SK-N-SH (cell line): ENCODE results near the gene NUP50. TPM values are rescaled to one million over a fixed set of nuclear protein-coding genes. Genes with fewer than 3 reads are reported as not detected.
A peak's percentile ranks its signal among the peaks of the same experiment; 100 is the strongest.

Experiments
- CTCF ChIA-PET: fragments of 300-600, 350-600 bp; formaldehyde crosslinking; extraction: SDS; loops from one replicate; lab custom pipeline; 2021; lab: Yijun Ruan, JAX
- POLR2A ChIA-PET: fragments of 350-600 bp; sonication (Branson Sonifier 250); formaldehyde crosslinking; extraction: SDS; loops from one replicate; lab custom pipeline; 2020; ENCODE audit warnings: antibody characterized with exemption, inconsistent platforms; lab: Yijun Ruan, JAX
- DNase-seq: peaks from one replicate; pipeline ENCODE4 v3.0.0; 2012
- H2AFZ ChIP-seq: fragments of 200-600 bp; sonication (generic); 2 replicates; pipeline ENCODE4 v1.8.1; 2016; ENCODE audit warnings: antibody characterized with exemption, mild to moderate bottlenecking, low read depth
- H3F3A ChIP-seq: fragments of 200-600 bp; sonication (generic); replicated peaks from 2 replicates; pipeline ENCODE3; 2016; ENCODE audit warnings: antibody characterized with exemption, mild to moderate bottlenecking; ENCODE audit not compliant: insufficient read depth
- H3K27ac ChIP-seq, 2 experiments: fragments of 200-500 bp in 1 of 2; fragments of 200-600 bp in 1 of 2; sonication (Bioruptor generic) in 1 of 2; sonication (generic), shearing (Covaris generic) in 1 of 2; 2 replicates each; pipeline versions ENCODE4 v1.5.1 to v1.6.1; 2014 to 2016; ENCODE audit warnings: low read depth in 2 of 2, inconsistent platforms in 1 of 2, low read length in 1 of 2, mild to moderate bottlenecking in 1 of 2, mixed read lengths in 1 of 2
- H3K27me3 ChIP-seq: fragments of 200-600 bp; sonication (generic), shearing (Covaris generic); 2 replicates; pipeline ENCODE4 v1.6.1; 2016; ENCODE audit warnings: mixed run types; ENCODE audit not compliant: insufficient read depth
- H3K36me3 ChIP-seq, 2 experiments: fragments of 200-500 bp in 1 of 2; fragments of 200-600 bp in 1 of 2; sonication (Bioruptor generic) in 1 of 2; sonication (generic) in 1 of 2; replicated peaks in 1 of 2; 2 replicates each; pipeline versions ENCODE3 to v1.5.1; 2014 to 2016; ENCODE audit warnings: low read length in 1 of 2, mild to moderate bottlenecking in 1 of 2; ENCODE audit not compliant: insufficient read depth in 2 of 2, control insufficient read depth in 1 of 2
- H3K4me1 ChIP-seq, 2 experiments: fragments of 200-500 bp in 1 of 2; fragments of 200-600 bp in 1 of 2; sonication (Bioruptor generic) in 1 of 2; sonication (generic), shearing (Covaris generic) in 1 of 2; 2 replicates each; pipeline versions ENCODE4 v1.5.1 to v1.6.1; 2014 to 2016; ENCODE audit warnings: low read depth in 1 of 2, low read length in 1 of 2, mixed run types in 1 of 2; ENCODE audit not compliant: insufficient read depth in 2 of 2, control insufficient read depth in 1 of 2
- H3K4me2 ChIP-seq: fragments of 200-600 bp; sonication (generic), shearing (Covaris generic); 2 replicates; pipeline ENCODE4 v1.6.1; 2017; ENCODE audit warnings: mixed run types
- H3K4me3 ChIP-seq, 2 experiments: fragments of 200-500 bp in 1 of 2; fragments of 200-600 bp in 1 of 2; sonication (Bioruptor generic) in 1 of 2; sonication (generic), shearing (Covaris generic) in 1 of 2; 2 replicates each; pipeline versions ENCODE4 v1.5.1 to v1.8.1; 2014 to 2016; ENCODE audit warnings: low read depth in 2 of 2, inconsistent platforms in 1 of 2, low read length in 1 of 2, mild to moderate bottlenecking in 1 of 2, mixed read lengths in 1 of 2, moderate library complexity in 1 of 2
- H3K79me2 ChIP-seq: fragments of 200-600 bp; sonication (generic); 2 replicates; pipeline ENCODE4 v1.8.1; 2017; ENCODE audit warnings: mild to moderate bottlenecking; ENCODE audit not compliant: insufficient read depth
- H3K9ac ChIP-seq: fragments of 200-600 bp; sonication (generic); 2 replicates; pipeline ENCODE4 v1.6.1; 2017; ENCODE audit warnings: mixed run types
- H3K9me2 ChIP-seq: fragments of 200-600 bp; sonication (generic); 2 replicates; pipeline ENCODE4 v1.6.1; 2017; ENCODE audit warnings: mixed run types
- H3K9me3 ChIP-seq: fragments of 200-600 bp; sonication (generic); 2 replicates; pipeline ENCODE4 v1.6.1; 2017; ENCODE audit warnings: mixed run types, mild to moderate bottlenecking, moderate library complexity
- H4K20me1 ChIP-seq: fragments of 200-600 bp; sonication (generic); 2 replicates; pipeline ENCODE4 v1.6.1; 2017; ENCODE audit warnings: mild to moderate bottlenecking, mixed run types; ENCODE audit not compliant: insufficient read depth
- CHD2 ChIP-seq: fragments of 150-350 bp; IDR thresholded peaks from 2 replicates; pipeline ENCODE4 v1.6.1; 2018; ENCODE audit warnings: low read length; ENCODE audit not compliant: partially characterized antibody
- CTCF ChIP-seq: fragments of 200-600 bp; sonication (generic); IDR thresholded peaks from 2 replicates; pipeline ENCODE4 v1.6.1; 2017; ENCODE audit warnings: antibody characterized with exemption, mild to moderate bottlenecking, moderate library complexity
- ELF1 ChIP-seq: IDR thresholded peaks from 2 replicates; pipeline ENCODE4 v1.4.0; 2012
- EP300 ChIP-seq, 2 experiments: IDR thresholded peaks; 2 replicates each; pipeline versions ENCODE4 v1.4.0 to v1.6.1; 2012; ENCODE audit warnings: borderline replicate concordance in 1 of 2, low read depth in 1 of 2, low read length in 1 of 2
- EZH2phosphoT487 ChIP-seq: fragments of 200-600 bp; sonication (generic); IDR thresholded peaks from 2 replicates; pipeline ENCODE4 v1.6.1; 2017; ENCODE audit warnings: low read depth, mixed run types, mild to moderate bottlenecking, antibody characterized with exemption, moderate library complexity, borderline replicate concordance
- FOSL2 ChIP-seq: IDR thresholded peaks from 2 replicates; pipeline ENCODE4 v1.4.0; 2012; ENCODE audit warnings: low read depth, mild to moderate bottlenecking, moderate library complexity, borderline replicate concordance
- GABPA ChIP-seq: IDR thresholded peaks from 2 replicates; pipeline ENCODE4 v1.4.0; 2012; ENCODE audit warnings: low read depth, mild to moderate bottlenecking
- GATA2 ChIP-seq: sonication (generic); formaldehyde crosslinking; IDR thresholded peaks from 2 replicates; pipeline ENCODE4 v1.5.0; 2020; ENCODE audit warnings: mild to moderate bottlenecking, missing genetic modification reagents
- IRF3 ChIP-seq: fragments of 150-350 bp; IDR thresholded peaks from 2 replicates; pipeline ENCODE4 v1.6.1; 2016; ENCODE audit warnings: mild to moderate bottlenecking, low read depth, low read length
- JUND ChIP-seq: IDR thresholded peaks from 2 replicates; pipeline ENCODE4 v1.4.0; 2012
- MEF2A ChIP-seq: IDR thresholded peaks from 2 replicates; pipeline ENCODE4 v1.4.0; 2012; ENCODE audit warnings: low read depth, borderline replicate concordance
- NFIC ChIP-seq: IDR thresholded peaks from 2 replicates; pipeline ENCODE4 v1.4.0; 2012; ENCODE audit warnings: borderline replicate concordance
- NRF1 ChIP-seq: IDR thresholded peaks from 2 replicates; pipeline ENCODE4 v1.6.1; 2012; ENCODE audit warnings: low read depth, mild to moderate bottlenecking, low read length
- REST ChIP-seq: IDR thresholded peaks from 2 replicates; pipeline ENCODE4 v1.6.1; 2012; ENCODE audit warnings: mild to moderate bottlenecking, low read depth, low read length, moderate library complexity
- TCF12 ChIP-seq: IDR thresholded peaks from 2 replicates; pipeline ENCODE4 v1.4.0; 2012
- WGBS: methylation state at CpG from one replicate; pipeline ENCODE4 v1.1.6; 2017; ENCODE audit warnings: low lambda C conversion rate; 5-methylcytosine and 5-hydroxymethylcytosine counted together
- polyA plus RNA-seq, 3 experiments: library from polyadenylated mRNA; depleted of rRNA; stranded (reverse); fragments of >200 nt; gene quantifications; 2 replicates each; pipeline ENCODE4 v1.2.3, GENCODE V29; 2012
- TF ChIP-seq, protein P1 (sequence below): IDR thresholded peaks from 2 replicates; pipeline ENCODE4 v1.4.0; 2012; ENCODE audit warnings: low read depth
- TF ChIP-seq, protein P2 (sequence below): fragments of 150-350 bp; IDR thresholded peaks from 2 replicates; pipeline ENCODE4 v1.6.1; 2017; ENCODE audit warnings: antibody characterized with exemption, low read length, low read depth, borderline replicate concordance

Gene NUP50
- polyA plus RNA-seq, 1 of the 3 experiments (the other 2 are of a cell fraction), result 4.7 TPM

GRCh38 chr22:45164270-45165088, 754 bp downstream of the NUP50 start:
- peaks cover 14% of the 10 kb centered on the region; the same call in 1 of the 2 replicates for H4K20me1 ChIP-seq
- POLR2A ChIA-PET, result interaction anchor here (0.6 to 0.9 kb wide), 2 partner anchors 16 to 156 kb away, joined by 3 to 5 read pairs; no protein-coding TSS in a partner anchor
- no peak overlapping the region for H2AFZ ChIP-seq
- peak overlapping the region; percentile 76 to 79 for H3K27ac ChIP-seq
- H3K4me2 ChIP-seq, result peak overlapping the region; percentile 80
- peaks cover 19 to 27% of the 10 kb centered on the region in 2 experiments; a peak in 3 of 4 replicates for H3K4me1 ChIP-seq
- H3K9me2 ChIP-seq, result no peaks in the 10 kb centered on the region
- peaks cover 18 to 28% of the 10 kb centered on the region in 2 experiments for H3K36me3 ChIP-seq
- peak; percentile 79 for DNase-seq
- no peaks in the 10 kb centered on the region for H3K27me3 ChIP-seq
- TF ChIP-seq JUND (no peak), ELF1 (no peak), NFIC (no peak), MEF2A (no peak), EZH2phosphoT487 (no peak), CTCF (no peak), GABPA (no peak), EP300 (IDR thresholded peaks at IDR 0.05; ENCODE audit: borderline replicate concordance in 1 of 2, low read depth in 1 of 2, low read length in 1 of 2) (no peak), IRF3 (no peak), FOSL2 (no peak), CHD2 (no peak), TCF12 (no peak), GATA2 (CRISPR knock-in tag) (no peak), NRF1 (no peak), REST (no peak)
- TF ChIP-seq, protein P1, sequence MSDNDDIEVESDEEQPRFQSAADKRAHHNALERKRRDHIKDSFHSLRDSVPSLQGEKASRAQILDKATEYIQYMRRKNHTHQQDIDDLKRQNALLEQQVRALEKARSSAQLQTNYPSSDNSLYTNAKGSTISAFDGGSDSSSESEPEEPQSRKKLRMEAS, result no peak
- TF ChIP-seq, protein P2, sequence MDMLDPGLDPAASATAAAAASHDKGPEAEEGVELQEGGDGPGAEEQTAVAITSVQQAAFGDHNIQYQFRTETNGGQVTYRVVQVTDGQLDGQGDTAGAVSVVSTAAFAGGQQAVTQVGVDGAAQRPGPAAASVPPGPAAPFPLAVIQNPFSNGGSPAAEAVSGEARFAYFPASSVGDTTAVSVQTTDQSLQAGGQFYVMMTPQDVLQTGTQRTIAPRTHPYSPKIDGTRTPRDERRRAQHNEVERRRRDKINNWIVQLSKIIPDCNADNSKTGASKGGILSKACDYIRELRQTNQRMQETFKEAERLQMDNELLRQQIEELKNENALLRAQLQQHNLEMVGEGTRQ, result no peak
- TF ChIP-seq, all 33 proteins: peak for 0
- WGBS, result 1% methylated on average over 16 of the region's 59 CpGs
- Histone ChIP-seq H3F3A (peaks cover 4% of the 10 kb centered on the region), H3K79me2 (peaks cover 91% of the 10 kb centered on the region), H3K9ac (peak overlapping the region; percentile 79), H3K9me3 (no peaks in the 10 kb centered on the region), H3K4me3 (peak overlapping the region; percentile 91 to 98)
- CTCF ChIA-PET, result interaction anchor here (0.9 to 5.4 kb wide), 3 partner anchors 12 to 44 kb away, joined by 4 to 28 read pairs (median 5); no protein-coding TSS in a partner anchor
